GM19240 (cell line): ENCODE data around the gene TMSB10.
"Not testable (repeated sequence)": the region's sequence is repeated elsewhere in the genome, so short reads cannot be mapped to it uniquely, and the experiment has no call there.

Experiments
- DNase-seq: peaks from one replicate; pipeline ENCODE4 v3.0.0; 2011; ENCODE audit warnings: low spot score; ENCODE audit not compliant: insufficient read length

Gene TMSB10

GRCh38 chr2:84938194-84938879 lies 32.9 kb downstream of the TMSB10 start:
- no peak for DNase-seq

GRCh38 chr2:84939426-84940087 lies 34.1 kb downstream of the TMSB10 start:
- DNase-seq, result no peak

- DNase-seq, result no peak
Measured at GRCh38 chr2:84940088-84940470, 34.6 kb downstream of the TMSB10 start.

- no peak for DNase-seq
Measured at GRCh38 chr2:84940831-84941412, 35.5 kb downstream of the TMSB10 start.

- no peak for DNase-seq
Measured at GRCh38 chr2:84942166-84942565, 36.7 kb downstream of the TMSB10 start.

GRCh38 chr2:84942964-84943421 lies 37.5 kb downstream of the TMSB10 start:
- DNase-seq, result no peak

- DNase-seq, result no peak
Measured at GRCh38 chr2:84944295-84944909, 38.9 kb downstream of the TMSB10 start.

GRCh38 chr2:84945838-84946203 lies 40.4 kb downstream of the TMSB10 start:
- not testable (repeated sequence) for DNase-seq

GRCh38 chr2:84946204-84947009 lies 41.0 kb downstream of the TMSB10 start:
- DNase-seq, result no peak

- no peak for DNase-seq
Measured at GRCh38 chr2:84947010-84947593, 41.6 kb downstream of the TMSB10 start.

- DNase-seq, result no peak
Measured at GRCh38 chr2:84953535-84953934, 48.1 kb downstream of the TMSB10 start.

- DNase-seq, result no peak
Measured at GRCh38 chr2:84954329-84954728, 48.9 kb downstream of the TMSB10 start.
